Measurements from ENCODE around the gene ABCA4.

ABCA4 gene

DNA sequence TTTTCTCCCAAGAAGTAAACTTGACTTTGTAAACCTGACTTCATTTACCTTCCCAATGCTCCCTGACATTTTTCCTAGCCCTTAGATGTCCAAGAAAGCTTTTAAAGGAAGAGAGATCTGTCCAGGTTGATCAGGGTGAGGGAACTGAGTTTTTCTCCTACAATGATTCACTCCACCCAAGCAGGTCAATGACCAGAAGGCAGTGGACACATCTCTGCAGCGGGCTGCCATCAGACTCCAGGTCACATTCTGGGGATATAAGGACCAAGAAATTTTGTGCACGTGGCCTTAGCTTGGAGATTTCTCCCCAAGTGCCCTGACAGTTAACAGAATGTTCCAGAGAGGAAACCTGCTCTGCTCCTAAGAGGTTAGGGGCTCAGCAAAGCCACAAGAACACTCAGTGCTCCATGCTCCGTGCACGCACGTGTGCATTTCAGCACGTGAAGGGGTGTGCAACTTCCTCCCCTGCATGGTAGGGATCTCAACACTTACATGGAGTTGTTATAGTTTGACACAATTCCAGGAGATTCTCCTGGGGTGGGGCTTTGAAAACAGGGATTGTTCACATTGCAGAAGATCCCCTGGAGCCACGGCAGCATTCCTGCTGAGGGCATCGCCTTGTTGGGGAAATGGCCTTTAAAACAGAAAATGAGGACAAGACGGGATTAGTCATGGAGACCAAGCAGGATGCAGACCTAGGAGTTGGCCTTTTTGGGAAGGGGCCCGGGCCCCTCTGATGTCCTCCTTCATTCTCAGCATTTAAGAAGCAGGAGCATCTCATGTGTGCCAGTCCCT lies 9.8 kb downstream of the ABCA4 start:
- Histone ChIP-seq H3K36me3 (ENCODE audit: insufficient read depth, low read length) (no peaks in the 10 kb centered on the region), H3K9ac (ENCODE audit: low read depth, low read length) (no peak overlapping the region), H3K27me3 (ENCODE audit: control insufficient read depth, insufficient read depth, low read length) (peaks cover 57% of the 10 kb centered on the region), H3K4me3 (ENCODE audit: low read length) (no peak overlapping the region), H3K4me1 (ENCODE audit: control insufficient read depth, insufficient read depth, low read length) (no peaks in the 10 kb centered on the region), H3K9me3 (replicated peaks; ENCODE audit: low read length) (no peaks in the 10 kb centered on the region), H3K4me2 (ENCODE audit: low read length) (no peak overlapping the region)

DNA sequence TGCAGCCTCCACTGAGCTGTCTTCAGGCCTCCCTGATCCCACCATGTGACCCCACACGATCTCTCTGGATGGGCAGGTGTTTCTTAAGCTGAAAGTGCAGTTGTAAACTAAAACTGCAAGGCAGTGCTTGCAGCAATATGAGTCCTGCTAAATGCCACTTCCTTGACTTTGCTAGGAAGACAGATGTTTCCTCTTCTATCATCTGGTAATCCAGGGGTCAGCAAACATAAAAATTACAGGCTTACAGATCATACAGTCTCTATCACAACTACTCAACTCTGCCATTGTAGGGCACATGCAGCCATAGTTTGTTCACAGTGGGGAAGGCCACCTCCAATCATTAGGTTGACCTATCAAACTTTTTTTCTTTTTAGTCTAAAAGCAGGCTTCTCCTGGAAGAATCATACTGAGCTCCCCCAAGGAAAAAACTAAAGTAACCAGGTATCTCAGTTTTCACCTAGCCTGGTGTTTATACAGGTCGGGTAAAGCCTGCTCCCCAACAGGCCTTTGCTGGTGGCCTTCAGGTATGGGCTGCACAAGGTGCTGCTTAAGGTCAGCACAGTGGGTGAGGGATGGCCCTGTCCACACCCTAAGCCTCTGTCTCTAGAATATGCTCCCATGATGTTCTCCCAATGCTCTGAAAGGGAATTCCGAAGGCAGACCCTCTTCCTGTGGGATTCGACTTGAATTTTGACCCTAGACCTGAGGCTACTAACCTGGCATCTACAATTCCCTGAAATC lies 10.8 kb downstream of the ABCA4 start:
- Histone ChIP-seq H3K9me3 (replicated peaks; ENCODE audit: low read length) (no peaks in the 10 kb centered on the region), H3K4me1 (ENCODE audit: control insufficient read depth, insufficient read depth, low read length) (no peaks in the 10 kb centered on the region), H3K9ac (ENCODE audit: low read depth, low read length) (no peak overlapping the region), H3K27me3 (ENCODE audit: control insufficient read depth, insufficient read depth, low read length) (peaks cover 54% of the 10 kb centered on the region), H3K4me2 (ENCODE audit: low read length) (no peak overlapping the region), H3K4me3 (ENCODE audit: low read length) (no peak overlapping the region), H3K36me3 (ENCODE audit: insufficient read depth, low read length) (no peaks in the 10 kb centered on the region)

DNA sequence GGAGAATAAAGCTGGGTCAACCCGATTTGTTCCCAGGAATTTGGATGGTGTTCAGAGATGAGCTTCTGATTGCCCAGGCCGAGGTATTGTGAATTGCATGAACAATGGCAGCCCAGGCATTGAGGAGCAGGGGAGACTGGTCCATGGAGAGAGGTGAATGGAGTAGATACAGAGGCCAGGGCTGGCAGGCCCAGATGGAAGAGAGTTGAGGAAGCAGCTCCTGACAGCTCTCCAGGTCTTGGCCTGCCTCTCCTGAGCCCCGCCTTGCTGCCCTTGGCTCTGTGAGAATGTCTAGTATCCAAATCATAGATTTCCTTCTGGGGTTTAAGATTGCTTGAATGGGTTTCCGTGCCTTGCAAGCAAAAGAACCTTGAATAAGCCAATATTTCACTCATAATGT lies 11.5 kb downstream of the ABCA4 start:
- Histone ChIP-seq H3K9me3 (replicated peaks; ENCODE audit: low read length) (no peaks in the 10 kb centered on the region), H3K4me3 (ENCODE audit: low read length) (no peak overlapping the region), H3K4me2 (ENCODE audit: low read length) (no peak overlapping the region), H3K27me3 (ENCODE audit: control insufficient read depth, insufficient read depth, low read length) (peaks cover 53% of the 10 kb centered on the region), H3K4me1 (ENCODE audit: control insufficient read depth, insufficient read depth, low read length) (no peaks in the 10 kb centered on the region), H3K36me3 (ENCODE audit: insufficient read depth, low read length) (no peaks in the 10 kb centered on the region), H3K9ac (ENCODE audit: low read depth, low read length) (no peak overlapping the region)

DNA sequence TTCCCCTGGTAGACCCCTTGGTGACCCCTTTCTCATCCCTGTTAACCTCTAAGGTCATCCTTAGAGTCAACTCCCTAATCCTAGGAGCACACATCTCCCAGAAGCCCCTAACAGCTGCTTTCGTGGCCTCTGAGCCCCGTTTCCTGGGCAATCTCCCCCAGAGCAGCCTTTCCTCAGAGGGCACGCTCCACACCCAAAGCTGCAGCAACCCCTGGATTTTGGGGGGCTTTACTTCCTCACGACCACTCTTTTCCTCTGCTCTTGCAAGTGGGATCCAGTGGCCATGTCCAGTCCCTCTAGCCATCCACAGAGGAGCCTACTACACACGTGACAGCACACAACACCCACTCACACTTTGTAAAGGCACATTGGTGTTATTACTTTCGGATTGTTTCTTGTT lies 13.8 kb downstream of the ABCA4 start:
- H3K4me3 ChIP-seq (ENCODE audit: low read length): no peak overlapping the region
- H3K36me3 ChIP-seq (ENCODE audit: insufficient read depth, low read length): no peaks in the 10 kb centered on the region
- H3K9ac ChIP-seq (ENCODE audit: low read depth, low read length): no peak overlapping the region
- H3K4me1 ChIP-seq (ENCODE audit: control insufficient read depth, insufficient read depth, low read length): no peaks in the 10 kb centered on the region
- H3K9me3 ChIP-seq (replicated peaks; ENCODE audit: low read length): no peaks in the 10 kb centered on the region
- H3K27me3 ChIP-seq (ENCODE audit: control insufficient read depth, insufficient read depth, low read length): peaks cover 47% of the 10 kb centered on the region
- no peak overlapping the region for H3K4me2 ChIP-seq (ENCODE audit: low read length)

- H3K9me3 ChIP-seq (replicated peaks; ENCODE audit: low read length): no peaks in the 10 kb centered on the region
- peaks cover 48% of the 10 kb centered on the region for H3K27me3 ChIP-seq (ENCODE audit: control insufficient read depth, insufficient read depth, low read length)
- no peak overlapping the region for H3K4me3 ChIP-seq (ENCODE audit: low read length)
- no peak overlapping the region for H3K9ac ChIP-seq (ENCODE audit: low read depth, low read length)
- H3K4me2 ChIP-seq (ENCODE audit: low read length): no peak overlapping the region
- no peaks in the 10 kb centered on the region for H3K4me1 ChIP-seq (ENCODE audit: control insufficient read depth, insufficient read depth, low read length)
- no peaks in the 10 kb centered on the region for H3K36me3 ChIP-seq (ENCODE audit: insufficient read depth, low read length)
Measured at GRCh38 chr1:94106716-94107115, 14.2 kb downstream of the ABCA4 start.

GRCh38 chr1:94105957-94106529 lies 14.9 kb downstream of the ABCA4 start:
- Histone ChIP-seq H3K4me3 (ENCODE audit: low read length) (no peak overlapping the region), H3K27me3 (ENCODE audit: control insufficient read depth, insufficient read depth, low read length) (peaks cover 49% of the 10 kb centered on the region), H3K9me3 (replicated peaks; ENCODE audit: low read length) (no peaks in the 10 kb centered on the region), H3K4me2 (ENCODE audit: low read length) (no peak overlapping the region), H3K9ac (ENCODE audit: low read depth, low read length) (no peak overlapping the region), H3K36me3 (ENCODE audit: insufficient read depth, low read length) (no peaks in the 10 kb centered on the region), H3K4me1 (ENCODE audit: control insufficient read depth, insufficient read depth, low read length) (no peaks in the 10 kb centered on the region)

GRCh38 chr1:94105581-94105952 lies 15.4 kb downstream of the ABCA4 start:
- Histone ChIP-seq H3K4me3 (ENCODE audit: low read length) (no peak overlapping the region), H3K36me3 (ENCODE audit: insufficient read depth, low read length) (no peaks in the 10 kb centered on the region), H3K4me1 (ENCODE audit: control insufficient read depth, insufficient read depth, low read length) (no peaks in the 10 kb centered on the region), H3K4me2 (ENCODE audit: low read length) (no peak overlapping the region), H3K9me3 (replicated peaks; ENCODE audit: low read length) (no peaks in the 10 kb centered on the region), H3K9ac (ENCODE audit: low read depth, low read length) (no peak overlapping the region), H3K27me3 (ENCODE audit: control insufficient read depth, insufficient read depth, low read length) (peaks cover 53% of the 10 kb centered on the region)

DNA sequence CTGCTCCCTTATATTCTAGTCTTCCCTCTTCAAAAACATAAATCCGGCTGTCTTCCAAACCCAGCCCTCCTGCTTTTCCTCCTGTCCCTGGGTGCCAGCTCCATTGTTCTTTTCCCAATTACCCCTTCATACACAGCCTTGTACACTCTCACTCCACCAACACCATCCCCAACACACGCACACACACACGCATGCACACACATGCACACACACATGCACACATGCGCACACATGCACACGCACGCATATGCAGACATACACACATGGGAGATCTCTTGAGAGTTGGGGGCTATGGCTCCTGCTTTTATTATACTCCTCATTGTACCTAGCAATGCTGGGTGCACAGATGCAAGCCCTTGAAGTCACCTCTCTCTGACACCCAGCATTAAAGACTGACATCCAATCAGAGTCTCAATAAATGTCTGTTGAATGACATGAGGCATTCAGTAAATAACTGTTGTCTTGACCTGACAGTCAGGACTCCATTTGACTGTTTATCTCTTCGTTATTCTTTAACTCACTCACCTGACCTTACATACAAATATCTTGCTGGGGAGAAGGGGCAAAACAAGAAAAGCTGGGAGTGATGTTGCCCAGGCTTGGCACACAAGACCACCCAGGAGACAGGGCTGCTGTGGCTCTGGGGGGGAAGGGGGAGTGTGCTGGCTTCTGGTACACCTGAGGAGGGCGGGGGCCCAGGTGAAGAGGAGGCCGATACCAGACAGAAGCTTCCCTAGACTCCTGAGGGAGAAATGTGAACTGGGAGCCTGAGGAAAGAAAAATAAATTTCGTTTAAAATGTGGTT lies 16.0 kb downstream of the ABCA4 start:
- H3K9ac ChIP-seq (ENCODE audit: low read depth, low read length): no peak overlapping the region
- no peaks in the 10 kb centered on the region for H3K4me1 ChIP-seq (ENCODE audit: control insufficient read depth, insufficient read depth, low read length)
- no peak overlapping the region for H3K4me3 ChIP-seq (ENCODE audit: low read length)
- no peaks in the 10 kb centered on the region for H3K9me3 ChIP-seq (replicated peaks; ENCODE audit: low read length)
- peaks cover 54% of the 10 kb centered on the region for H3K27me3 ChIP-seq (ENCODE audit: control insufficient read depth, insufficient read depth, low read length)
- no peak overlapping the region for H3K4me2 ChIP-seq (ENCODE audit: low read length)
- no peaks in the 10 kb centered on the region for H3K36me3 ChIP-seq (ENCODE audit: insufficient read depth, low read length)

- Histone ChIP-seq H3K27me3 (ENCODE audit: control insufficient read depth, insufficient read depth, low read length) (peaks cover 52% of the 10 kb centered on the region), H3K4me2 (ENCODE audit: low read length) (no peak overlapping the region), H3K4me1 (ENCODE audit: control insufficient read depth, insufficient read depth, low read length) (no peaks in the 10 kb centered on the region), H3K36me3 (ENCODE audit: insufficient read depth, low read length) (no peaks in the 10 kb centered on the region), H3K4me3 (ENCODE audit: low read length) (no peak overlapping the region), H3K9me3 (replicated peaks; ENCODE audit: low read length) (no peaks in the 10 kb centered on the region), H3K9ac (ENCODE audit: low read depth, low read length) (no peak overlapping the region)
Measured at GRCh38 chr1:94104127-94104684, 16.7 kb downstream of the ABCA4 start.

GRCh38 chr1:94103608-94104007 lies 17.3 kb downstream of the ABCA4 start:
- no peaks in the 10 kb centered on the region for H3K4me1 ChIP-seq (ENCODE audit: control insufficient read depth, insufficient read depth, low read length)
- H3K4me3 ChIP-seq (ENCODE audit: low read length): no peak overlapping the region
- H3K4me2 ChIP-seq (ENCODE audit: low read length): no peak overlapping the region
- no peaks in the 10 kb centered on the region for H3K36me3 ChIP-seq (ENCODE audit: insufficient read depth, low read length)
- H3K9me3 ChIP-seq (replicated peaks; ENCODE audit: low read length): no peaks in the 10 kb centered on the region
- peaks cover 51% of the 10 kb centered on the region for H3K27me3 ChIP-seq (ENCODE audit: control insufficient read depth, insufficient read depth, low read length)
- H3K9ac ChIP-seq (ENCODE audit: low read depth, low read length): no peak overlapping the region
